ENCODE measurements around the gene ANKRD33B. TPM values are rescaled to one million over a fixed set of nuclear protein-coding genes. Genes with fewer than 3 reads are reported as not detected.

ANKRD33B gene
- total and polyA plus RNA-seq, 2 of the 8 experiments (the other 6 are each of a cell fraction or from before 2014, with no cell fraction given): 6.9 to 20.6 TPM

GRCh38 chr5:10669983-10670382, 106.1 kb downstream of the ANKRD33B start (continued):
- no peak for TF ChIP-seq ATF2 (IDR thresholded peaks at IDR 0.05; ENCODE audit: low read length)
